HepG2 (cell line): ENCODE results near the gene ARIH2. TPM values are rescaled to one million over a fixed set of nuclear protein-coding genes. Genes with fewer than 3 reads are reported as not detected.

ENCODE experiments used
- GATAD2A ChIP-seq: IDR thresholded peaks from 2 replicates; pipeline ENCODE4 v1.6.1; 2016
- HIVEP1 ChIP-seq: sonication (generic); formaldehyde crosslinking; IDR thresholded peaks from 2 replicates; pipeline ENCODE4 v1.4.0; 2020; ENCODE audit warnings: mild to moderate bottlenecking, missing genetic modification reagents
- HNF4A ChIP-seq: sonication (generic); formaldehyde crosslinking; IDR thresholded peaks from 2 replicates; pipeline ENCODE4 v1.4.0; 2020; ENCODE audit warnings: missing genetic modification reagents
- MAX ChIP-seq: IDR thresholded peaks from 2 replicates; pipeline ENCODE4 v1.6.1; 2012; ENCODE audit warnings: inconsistent platforms
- MLXIP ChIP-seq: sonication (generic); formaldehyde crosslinking; IDR thresholded peaks from 2 replicates; pipeline ENCODE4 v1.9.0; 2021; ENCODE audit warnings: missing genetic modification reagents, borderline replicate concordance
- NFAT5 ChIP-seq: sonication (generic); formaldehyde crosslinking; IDR thresholded peaks from 2 replicates; pipeline ENCODE4 v1.4.0; 2020; ENCODE audit warnings: missing genetic modification reagents
- PBX2 ChIP-seq: IDR thresholded peaks from 2 replicates; pipeline ENCODE4 v1.6.1; 2016; ENCODE audit warnings: control low read depth
- SIN3B ChIP-seq: fragments of 150-350 bp; IDR thresholded peaks from 2 replicates; pipeline ENCODE4 v1.6.1; 2014; ENCODE audit warnings: low read length
- TCF7L2 ChIP-seq: IDR thresholded peaks from 2 replicates; pipeline ENCODE4 v1.6.1; 2011; ENCODE audit warnings: mild to moderate bottlenecking, low read depth, low read length, moderate library complexity
- ZNF17 ChIP-seq: sonication (generic); formaldehyde crosslinking; IDR thresholded peaks from 2 replicates; pipeline ENCODE4 v1.5.0; 2020; ENCODE audit warnings: mild to moderate bottlenecking, missing genetic modification reagents
- ZNF746 ChIP-seq: sonication (generic); formaldehyde crosslinking; IDR thresholded peaks from 2 replicates; pipeline ENCODE4 v1.8.0; 2022; ENCODE audit warnings: mild to moderate bottlenecking, missing genetic modification reagents
- ZNF850 ChIP-seq: sonication (generic); formaldehyde crosslinking; conservative IDR thresholded peaks from 2 replicates; pipeline ENCODE4 v1.9.0; 2021; ENCODE audit warnings: mild to moderate bottlenecking, missing genetic modification reagents
- polyA plus RNA-seq, 8 experiments: library from polyadenylated mRNA; depleted of rRNA in 3 of 8; stranded (reverse) in 7 of 8; unstranded in 1 of 8; fragments of >200 nt; fragmentation: Illumina TruSeq in 4 of 8; extraction: Trizol in 4 of 8; gene quantifications; 2 replicates each; pipeline versions ENCODE4 v1.2.1 to v1.2.3, GENCODE V29; 2011 to 2016; ENCODE audit warnings: low read depth in 4 of 8, missing spikeins in 1 of 8, mixed read lengths in 1 of 8; ENCODE audit not compliant: insufficient read depth in 1 of 8
- total RNA-seq, 5 experiments: library from RNA; depleted of rRNA; stranded (reverse); fragments of >200 nt; fragmentation: Illumina TruSeq; extraction: Trizol; gene quantifications; 2 replicates each; pipeline ENCODE4 v1.2.3, GENCODE V29; 2016; ENCODE audit warnings: low read depth in 1 of 5

Gene ARIH2
- total and polyA plus RNA-seq, 2 of the 13 experiments (the other 11 are each of a cell fraction or from before 2014, with no cell fraction given) = 64.8 to 83.3 TPM

GRCh38 chr3:48980295-48980694, 61.7 kb downstream of the ARIH2 start (continued):
- no peak for TF ChIP-seq NFAT5 (CRISPR knock-in tag)
- no peak for TF ChIP-seq ZNF17
- no peak for TF ChIP-seq SIN3B
- no peak for TF ChIP-seq HNF4A (CRISPR knock-in tag)
- TF ChIP-seq TCF7L2 = no peak
- no peak for TF ChIP-seq ZNF850
- TF ChIP-seq HIVEP1 (CRISPR knock-in tag) = no peak
- TF ChIP-seq MLXIP (CRISPR knock-in tag) = no peak
- no peak for TF ChIP-seq ZNF746 (CRISPR knock-in tag)
- no peak for TF ChIP-seq MAX
- TF ChIP-seq PBX2 (CRISPR knock-in tag) = no peak
- no peak for TF ChIP-seq GATAD2A (CRISPR knock-in tag)
